CD4-positive, alpha-beta T cell treated with Interleukin-6 for 4 hours (primary cell): ENCODE data around the gene NECTIN3.
A peak's percentile ranks its signal among the peaks of the same experiment; 100 is the strongest.

Source experiments
- DNase-seq: peaks from one replicate; pipeline ENCODE4 v3.0.0-alpha.2; 2020; ENCODE audit warnings: mixed read lengths

Gene NECTIN3

DNA sequence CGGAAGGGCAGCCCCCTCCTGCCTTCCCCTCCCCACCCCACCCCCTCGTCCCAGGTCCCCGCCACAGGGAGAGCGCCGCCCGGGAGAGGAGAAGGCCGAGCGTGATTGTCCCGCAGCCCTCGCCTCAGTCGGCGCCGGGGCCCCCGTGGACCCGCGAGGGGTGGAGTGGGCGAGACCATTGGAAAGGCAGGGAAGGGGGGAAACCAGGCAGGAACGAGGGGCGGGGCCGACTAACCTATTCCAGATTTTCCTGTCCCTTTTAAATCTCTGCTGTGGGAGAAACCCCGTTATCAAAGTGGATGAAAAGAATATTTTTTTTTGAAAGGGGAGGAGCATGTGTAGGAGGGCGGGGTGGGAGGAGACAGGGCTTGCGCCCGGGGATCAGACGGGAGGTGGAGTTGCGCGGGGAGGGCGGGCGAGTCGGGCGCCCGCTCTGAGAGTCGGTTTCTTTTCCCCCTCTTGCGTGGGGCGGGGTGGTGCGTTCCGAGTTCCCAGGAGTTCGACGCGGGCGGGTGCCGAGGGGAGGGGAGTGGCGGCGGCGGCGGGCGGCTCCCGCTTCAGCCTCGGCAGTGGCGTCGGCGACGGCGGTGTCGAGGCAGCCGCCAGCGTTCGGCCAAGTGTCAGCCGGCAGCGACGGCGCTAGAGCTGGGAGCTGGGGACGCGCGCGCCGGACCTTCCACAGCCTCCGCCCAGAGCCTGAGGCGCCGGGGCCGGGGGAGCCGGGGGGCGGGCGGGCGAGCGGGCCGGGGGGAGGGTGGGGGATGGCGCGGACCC, at the start of gene NECTIN3:
NECTIN3 (plus strand) TSS at position 560 of the 774 bp plus-strand sequence; CDS start at position 762, 202 bp downstream.
- peak; percentile 91 for DNase-seq

- no peak for DNase-seq
Measured at GRCh38 chr3:111027868-111028267, 43.7 kb upstream of the NECTIN3 start.

DNA sequence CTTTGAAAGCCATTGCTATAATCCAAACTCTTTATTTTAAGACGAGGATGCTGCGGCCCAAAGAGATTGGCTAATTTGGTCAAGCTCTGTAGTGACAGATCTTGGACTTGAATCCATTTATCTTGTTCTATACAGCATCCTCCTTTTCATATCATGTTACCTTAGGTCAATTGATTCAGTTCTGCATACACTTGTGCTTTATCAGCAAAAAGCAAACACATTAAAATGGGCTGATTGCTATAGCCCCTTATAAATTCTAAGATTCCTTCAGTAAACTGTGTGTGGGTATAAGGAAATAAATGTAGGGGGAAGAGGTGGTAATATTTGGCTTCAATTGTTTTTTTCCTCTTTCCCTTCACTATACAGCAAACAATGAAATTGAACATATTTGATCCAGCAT, 40.1 kb upstream of the NECTIN3 start:
- DNase-seq: no peak

DNA sequence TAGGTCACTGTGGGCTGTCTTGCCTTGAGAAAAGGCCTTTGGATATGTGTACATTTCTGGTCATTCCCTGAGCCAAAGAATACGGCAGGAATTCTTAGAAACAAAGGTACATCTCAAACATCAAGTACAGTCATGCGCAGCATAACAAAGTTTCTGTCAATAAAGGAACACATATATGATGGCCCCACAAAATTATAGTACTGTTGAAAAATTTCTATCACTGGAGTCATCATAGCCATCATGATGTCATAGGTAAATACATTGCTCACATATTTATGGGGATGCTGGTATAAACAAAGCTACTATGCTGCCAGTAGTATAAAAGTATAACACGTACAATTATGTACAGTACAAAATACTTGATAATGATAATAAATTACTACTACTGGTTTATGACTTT, 38.9 kb upstream of the NECTIN3 start:
- no peak for DNase-seq

DNA sequence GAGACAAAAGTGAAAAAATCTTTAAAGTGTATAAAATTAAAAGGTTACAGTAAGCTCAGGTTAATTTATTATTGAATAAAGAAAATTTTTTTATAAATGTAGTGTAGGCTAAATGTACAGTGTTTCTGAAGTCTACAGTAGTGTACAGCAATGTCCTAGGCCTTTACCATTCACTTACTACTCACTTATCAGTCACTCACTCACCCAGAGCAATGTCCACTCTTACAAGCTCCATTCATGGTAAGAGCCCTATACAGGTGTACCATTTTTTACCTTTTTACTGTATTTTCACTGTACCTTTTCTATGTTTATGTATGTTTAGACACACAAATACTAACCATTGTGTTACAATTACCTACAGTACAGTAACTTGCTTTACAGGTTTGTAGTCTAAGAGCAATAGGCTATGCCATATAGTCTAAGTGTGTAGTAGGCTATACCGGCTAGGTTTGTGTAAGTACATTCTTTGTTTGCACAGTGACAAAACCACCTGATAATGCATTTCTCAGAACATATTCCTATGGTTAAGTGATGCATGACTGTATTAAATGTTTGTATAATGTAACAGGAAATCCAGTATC, 38.1 kb upstream of the NECTIN3 start:
- DNase-seq: no peak

GRCh38 chr3:111035316-111035715, 36.3 kb upstream of the NECTIN3 start:
- no peak for DNase-seq

GRCh38 chr3:111035902-111036301, 35.7 kb upstream of the NECTIN3 start:
- no peak for DNase-seq

DNA sequence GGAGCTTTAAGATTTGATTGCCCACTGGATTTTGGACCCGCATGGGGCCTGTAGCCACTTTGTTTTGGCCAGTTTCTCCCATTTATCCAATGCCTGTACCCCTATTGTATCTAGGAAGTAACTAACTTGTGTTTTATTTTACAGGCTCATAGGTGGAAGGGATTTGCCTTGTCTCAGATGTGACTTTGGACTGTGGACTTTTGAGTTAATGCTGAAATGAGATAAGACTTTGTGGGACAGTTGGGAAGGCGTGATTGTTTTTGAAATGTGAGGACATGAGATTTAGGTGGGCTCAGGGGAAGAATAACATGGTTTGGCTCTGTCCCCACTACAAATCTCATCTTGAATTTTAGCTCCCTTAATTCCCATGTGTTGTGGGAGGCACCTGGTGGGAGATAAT, 30.7 kb upstream of the NECTIN3 start:
- DNase-seq: no peak

GRCh38 chr3:111045564-111045963, 26.1 kb upstream of the NECTIN3 start:
- DNase-seq: no peak

- DNase-seq: no peak
Measured at GRCh38 chr3:111047042-111047441, 24.6 kb upstream of the NECTIN3 start.

- DNase-seq: no peak
Measured at GRCh38 chr3:111047812-111048435, 23.7 kb upstream of the NECTIN3 start.

GRCh38 chr3:111051354-111051753, 20.3 kb upstream of the NECTIN3 start:
- DNase-seq: no peak

- no peak for DNase-seq
Measured at GRCh38 chr3:111068574-111068973, 3.0 kb upstream of the NECTIN3 start.

DNA sequence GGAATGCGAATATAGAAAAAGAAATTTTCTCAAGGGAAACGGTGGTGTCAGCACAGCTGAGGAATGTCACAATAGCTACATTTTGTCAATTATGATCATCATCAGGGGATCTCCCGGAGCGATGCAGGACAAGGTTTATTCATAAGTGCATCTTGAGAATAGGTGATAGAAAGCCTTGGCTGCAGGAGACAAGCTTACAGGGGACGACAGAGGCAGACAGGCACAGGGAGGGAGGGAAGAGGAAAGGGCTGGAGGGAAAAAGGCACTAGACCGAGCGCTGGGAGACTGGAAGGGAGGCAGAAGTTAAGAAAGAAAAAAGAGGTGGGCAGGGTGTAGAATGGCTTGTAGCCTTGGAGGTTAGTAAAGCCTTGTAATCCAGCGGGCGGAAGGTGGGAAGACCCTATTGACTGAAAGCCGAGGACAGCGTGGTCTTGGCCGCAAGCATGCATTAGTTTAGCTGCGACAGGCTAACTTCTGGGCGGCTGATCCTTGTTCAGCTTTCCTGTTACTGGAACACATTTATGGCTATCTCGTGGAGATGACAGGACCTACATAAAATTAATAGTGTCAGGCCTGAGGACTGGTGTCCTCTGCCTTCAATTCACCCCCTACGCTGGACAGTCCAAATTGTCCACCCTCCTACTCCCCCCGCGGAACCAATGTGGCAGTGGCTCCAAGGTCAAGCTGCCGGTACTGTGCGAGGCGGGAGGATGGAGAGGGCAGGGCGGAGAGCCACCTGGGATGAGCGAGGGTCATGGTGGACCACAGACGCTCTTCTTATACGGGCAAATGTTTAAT, 1.4 kb upstream of the NECTIN3 start:
- no peak for DNase-seq

DNA sequence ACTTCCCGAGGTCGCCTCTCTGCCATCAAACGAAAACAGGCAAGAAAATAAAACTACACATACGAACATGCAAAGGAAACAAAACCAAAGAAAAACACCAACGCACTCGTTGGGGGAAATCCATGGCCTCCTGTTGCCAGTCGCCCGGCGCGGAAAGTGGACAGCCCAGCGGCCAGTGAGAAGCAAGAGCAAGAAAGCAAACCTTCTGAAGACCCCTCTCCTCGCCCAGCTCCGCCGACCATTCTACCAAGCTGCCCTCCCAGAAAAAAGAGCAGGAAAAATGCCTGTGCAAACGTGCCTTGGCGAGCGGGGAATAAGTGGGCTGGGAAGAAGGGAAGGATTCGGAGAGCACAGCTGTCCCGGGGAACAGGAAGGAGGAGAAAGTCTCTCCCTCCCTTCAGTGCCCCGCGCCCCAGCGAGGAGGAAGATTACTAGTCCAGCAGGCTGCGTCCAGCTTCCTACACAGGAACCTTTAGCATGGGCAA, 802 bp upstream of the NECTIN3 start:
- DNase-seq: peak; percentile 9

DNA sequence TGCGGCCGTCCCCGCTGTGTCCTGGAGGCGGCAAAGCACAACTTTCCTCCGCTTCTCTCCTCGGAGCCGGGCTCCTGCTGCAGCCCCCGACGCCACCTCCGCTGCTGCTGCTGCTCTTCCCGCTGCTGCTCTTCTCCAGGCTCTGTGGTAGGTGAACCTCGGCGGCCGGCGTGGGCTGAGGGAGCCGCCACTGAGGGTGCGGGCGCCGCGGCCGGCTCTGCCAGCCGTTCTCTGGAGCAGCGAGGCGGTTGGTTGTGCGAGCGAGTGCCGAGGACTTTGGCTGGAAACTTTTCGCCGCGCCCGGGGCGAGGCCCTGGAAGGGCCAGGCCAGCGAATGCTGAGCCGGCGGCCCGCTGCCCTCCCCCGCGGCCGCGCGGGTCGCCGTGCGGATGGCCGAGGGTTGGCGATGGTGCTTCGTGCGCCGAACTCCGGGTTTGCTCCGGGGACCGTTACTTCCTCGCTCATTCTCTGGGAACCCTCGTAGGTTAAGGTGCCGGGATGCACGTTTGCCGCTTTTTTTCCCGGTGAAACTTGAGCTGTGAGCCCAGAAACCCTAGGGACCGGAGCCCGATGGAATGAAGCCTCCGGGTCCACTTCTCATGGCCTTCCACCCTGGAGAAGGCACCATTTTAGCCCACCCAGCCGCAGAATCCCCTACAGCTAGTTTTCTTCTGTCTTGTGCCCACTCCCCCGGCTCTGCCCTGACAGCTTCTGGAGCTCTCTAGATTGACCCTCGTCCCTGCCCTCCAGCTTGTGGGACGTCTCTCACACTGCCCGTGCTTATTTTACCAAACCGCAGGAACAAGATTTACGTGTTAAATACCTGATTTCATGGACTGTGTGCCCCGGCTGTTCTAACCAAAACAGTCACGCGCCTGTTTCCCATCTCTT, 660 bp downstream of the NECTIN3 start:
- DNase-seq: peak; percentile 33

DNA sequence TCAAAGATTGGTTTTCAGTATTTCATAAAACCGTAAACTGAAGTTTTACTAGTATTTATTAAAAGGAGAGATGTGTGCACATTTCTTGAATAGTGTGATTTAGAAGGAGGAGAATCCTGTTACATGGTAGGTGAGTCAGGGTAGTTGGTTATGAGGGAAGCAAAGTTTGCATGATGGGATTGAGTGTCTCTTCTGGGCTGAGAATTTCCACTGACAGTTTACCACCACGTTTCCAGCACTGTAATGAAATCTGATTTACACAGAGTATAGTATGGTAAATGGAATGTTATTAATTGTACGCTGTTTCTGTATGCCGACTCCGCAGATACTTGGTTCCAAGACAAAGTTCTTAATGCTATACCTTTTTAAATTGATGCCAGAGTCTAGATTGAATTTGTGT, 1.6 kb downstream of the NECTIN3 start:
- no peak for DNase-seq

DNA sequence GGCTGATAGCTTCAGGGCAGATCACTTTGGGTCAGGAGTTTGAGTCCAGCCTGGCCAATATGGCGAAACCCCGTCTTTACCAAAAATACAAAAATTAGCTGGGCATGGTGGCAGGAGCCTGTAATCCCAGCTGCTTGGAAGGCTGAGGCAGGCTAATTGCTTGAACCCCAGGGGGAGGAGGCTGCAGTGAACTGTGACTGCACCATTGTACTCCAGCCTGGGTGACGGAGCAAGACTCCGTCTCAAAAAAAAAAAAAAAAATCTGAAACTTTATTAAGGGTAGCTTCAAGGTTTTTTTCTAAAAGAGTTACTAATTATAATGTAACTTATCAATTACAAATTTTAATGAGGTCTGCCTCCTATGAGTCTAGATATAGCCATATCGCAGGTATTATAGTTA, 5.1 kb downstream of the NECTIN3 start:
- no peak for DNase-seq

DNA sequence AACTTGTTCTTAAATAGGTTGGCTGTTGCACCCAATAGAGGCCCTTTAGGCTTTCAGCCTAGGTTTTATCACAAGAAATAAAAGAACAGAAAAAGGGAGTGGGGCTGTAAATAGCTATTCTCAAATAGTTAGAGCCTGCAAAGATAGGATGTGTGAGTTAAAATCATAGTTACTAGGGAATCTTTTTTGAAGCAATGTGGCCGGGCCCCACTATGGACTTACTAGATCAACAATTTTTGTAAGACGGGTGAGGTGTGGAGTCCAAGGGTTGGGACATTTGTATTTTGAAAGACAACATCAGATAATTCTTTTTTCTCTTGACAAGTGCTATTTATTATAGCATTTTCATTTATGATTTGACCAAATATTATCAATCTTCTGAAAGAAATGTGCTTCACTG, 5.8 kb downstream of the NECTIN3 start:
- DNase-seq: no peak

- no peak for DNase-seq
Measured at GRCh38 chr3:111080413-111080812, 8.8 kb downstream of the NECTIN3 start.

- no peak for DNase-seq
Measured at GRCh38 chr3:111081008-111081545, 9.5 kb downstream of the NECTIN3 start.

DNA sequence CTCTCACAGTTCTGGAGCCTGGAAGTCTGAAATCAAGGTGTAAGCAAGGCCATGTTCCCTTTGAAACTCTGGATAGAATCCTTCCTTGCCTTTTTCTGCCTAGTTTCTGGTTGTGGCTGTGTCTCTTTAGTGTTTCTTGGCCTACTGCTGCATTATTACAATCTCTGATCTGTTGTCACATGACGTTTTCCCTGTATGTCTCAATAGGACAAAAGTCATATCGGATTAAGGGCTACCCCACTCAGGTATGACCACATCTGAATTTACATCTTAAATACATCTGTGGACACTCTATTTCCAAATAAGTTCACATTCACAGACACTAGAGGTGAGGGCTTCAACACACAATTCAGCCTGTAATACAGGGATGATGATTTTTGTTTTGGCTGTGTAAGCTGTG, 13.3 kb downstream of the NECTIN3 start:
- DNase-seq: no peak
